Endothelial cell of umbilical vein (primary cell): ENCODE data around the gene HSPB6.

ENCODE experiments used
- CTCF ChIP-seq, 2 donors: IDR thresholded peaks; 1 replicate in 1 of 2; 2 replicates in 1 of 2; pipeline ENCODE4 v1.5.1; 2011; ENCODE audit warnings: low read length in 2 of 2, mild to moderate bottlenecking in 2 of 2, moderate library complexity in 2 of 2, control low read depth in 1 of 2, inconsistent platforms in 1 of 2, low read depth in 1 of 2; ENCODE audit not compliant: insufficient read depth in 1 of 2; ENCODE audit errors: extremely low read depth in 1 of 2
- EZH2 ChIP-seq: IDR thresholded peaks from 2 replicates; pipeline ENCODE4 v1.6.1; 2012; ENCODE audit warnings: borderline replicate concordance, low read depth, mild to moderate bottlenecking, moderate library complexity, low read length, inconsistent platforms; ENCODE audit not compliant: severe bottlenecking
- MYC ChIP-seq: IDR thresholded peaks from one replicate; pipeline ENCODE4 v1.6.1; 2011; ENCODE audit warnings: mild to moderate bottlenecking, low read depth, low read length
- POLR2A ChIP-seq: IDR thresholded peaks from 2 replicates; pipeline ENCODE4 v1.6.1; 2012; ENCODE audit warnings: low read depth, mild to moderate bottlenecking, control low read depth, low read length

GRCh38 chr19:35773020-35773806 is 16.4 kb upstream of the HSPB6 start:
- no peak for TF ChIP-seq CTCF (IDR thresholded peaks at IDR 0.05; ENCODE audit: extremely low read depth in 1 of 2, insufficient read depth in 1 of 2, low read depth in 1 of 2, low read length in 2 of 2)
- no peak for TF ChIP-seq MYC
- no peak for TF ChIP-seq POLR2A
- no peak for TF ChIP-seq EZH2
